Upper lobe of left lung (tissue), 6 donors: Measurements from ENCODE around the gene PTPRD. TPM values are rescaled to one million over a fixed set of nuclear protein-coding genes. Genes with fewer than 3 reads are reported as not detected.

Experiments used
- ATAC-seq, 2 donors: fragments of 200-7000 bp; cut with Tn5 transposase; one replicate each; pipeline ENCODE4 v1.9.1; 2022; ENCODE audit warnings: mild to moderate bottlenecking in 2 of 2, moderate library complexity in 2 of 2; ENCODE audit not compliant: low FRiP score in 2 of 2
- DNase-seq, 2 donors: peaks; one replicate each; pipeline ENCODE4 v3.0.0-alpha.2; 2019 to 2020
- H3K27ac ChIP-seq, 4 donors: fragments of 200-600 bp; sonication (generic); one replicate each; pipeline ENCODE4 v1.5.1; 2016 to 2019
- H3K27me3 ChIP-seq, 4 donors: fragments of 200-600 bp; sonication (generic); one replicate each; pipeline ENCODE4 v1.5.1; 2017 to 2019
- H3K36me3 ChIP-seq, 4 donors: fragments of 200-600 bp; sonication (generic); one replicate each; pipeline ENCODE4 v1.5.1; 2016 to 2019
- H3K4me1 ChIP-seq, 4 donors: fragments of 200-600 bp; sonication (generic); one replicate each; pipeline ENCODE4 v1.5.1; 2018 to 2019
- H3K4me3 ChIP-seq, 4 donors: fragments of 200-600 bp; sonication (generic); one replicate each; pipeline ENCODE4 v1.5.1; 2017 to 2019; ENCODE audit warnings: mild to moderate bottlenecking in 2 of 4, moderate library complexity in 1 of 4
- H3K9me3 ChIP-seq, 4 donors: fragments of 200-600 bp; sonication (generic); one replicate each; pipeline ENCODE4 v1.5.1; 2018 to 2019
- CTCF ChIP-seq, 6 experiments: fragments of 450-650 bp in 4 of 6; fragments of 200-600 bp in 2 of 6; sonication (generic) in 2 of 6; IDR thresholded peaks; one replicate each; pipeline ENCODE4 v1.5.1; 2016 to 2019; ENCODE audit warnings: antibody characterized with exemption in 6 of 6
- EP300 ChIP-seq, 4 donors: sonication (generic); formaldehyde crosslinking; IDR thresholded peaks; one replicate each; pipeline ENCODE4 v1.5.1; 2017; ENCODE audit warnings: antibody characterized with exemption in 4 of 4, control low read depth in 2 of 4
- POLR2A ChIP-seq, 4 donors: fragments of 450-650 bp; IDR thresholded peaks; one replicate each; pipeline ENCODE4 v1.5.1; 2016 to 2017; ENCODE audit warnings: antibody characterized with exemption in 4 of 4, mild to moderate bottlenecking in 2 of 4
- POLR2AphosphoS5 ChIP-seq, 2 donors: sonication (generic); formaldehyde crosslinking; IDR thresholded peaks; one replicate each; pipeline ENCODE4 v1.5.1; 2017; ENCODE audit warnings: antibody characterized with exemption in 2 of 2
- WGBS, 2 donors: methylation state at CpG; one replicate each; pipeline ENCODE4 v1.1.5; 2017 to 2018; 5-methylcytosine and 5-hydroxymethylcytosine counted together
- total RNA-seq, 6 donors: library from RNA; depleted of rRNA in 4 of 6; stranded (reverse); fragments of >200 nt in 4 of 6; gene quantifications; one replicate each; pipeline versions ENCODE4 v1.1.0 to v1.2.1, GENCODE V29; 2016 to 2021
- donor health status: DM: no; HTN: no; CAD: no; lungs with moderate emphysema.
- donor health status: DM: no; HTN: yes; CAD: no; lungs with severe emphysema.

PTPRD gene
- total RNA-seq, 6 donors from 2014 or later = 7.4 to 46.1 (median 14.5) TPM

GRCh38 chr9:8800196-8800595 lies 1812.6 kb downstream of the PTPRD start:
- H3K9me3 ChIP-seq = no peaks in the 10 kb centered on the region
- no peaks in the 10 kb centered on the region for H3K27me3 ChIP-seq
- no peak for TF ChIP-seq POLR2A (IDR thresholded peaks at IDR 0.05)
- no peak for TF ChIP-seq POLR2AphosphoS5 (IDR thresholded peaks at IDR 0.05)
- no peak for TF ChIP-seq EP300 (IDR thresholded peaks at IDR 0.05)
- TF ChIP-seq CTCF (IDR thresholded peaks at IDR 0.05) = no peak
- DNase-seq (no peak), ATAC-seq (no peak)
- H3K4me3 ChIP-seq = no peak overlapping the region
- no peaks in the 10 kb centered on the region for H3K4me1 ChIP-seq
- no peaks in the 10 kb centered on the region for H3K36me3 ChIP-seq
- WGBS, 2 donors = 69 to 75% methylated on average over 3 of the region's 3 CpGs
- H3K27ac ChIP-seq = no peak overlapping the region

- Histone ChIP-seq H3K9me3 (no peaks in the 10 kb centered on the region), H3K27me3 (no peaks in the 10 kb centered on the region), H3K4me1 (no peaks in the 10 kb centered on the region), H3K36me3 (no peaks in the 10 kb centered on the region), H3K27ac (no peak overlapping the region), H3K4me3 (no peak overlapping the region)
- DNase-seq = no peak
- TF ChIP-seq POLR2AphosphoS5 (IDR thresholded peaks at IDR 0.05) (no peak), EP300 (IDR thresholded peaks at IDR 0.05) (no peak), CTCF (IDR thresholded peaks at IDR 0.05) (no peak), POLR2A (IDR thresholded peaks at IDR 0.05) (no peak)
- ATAC-seq = no peak
Measured at GRCh38 chr9:8799615-8800014, 1813.2 kb downstream of the PTPRD start.

GRCh38 chr9:8799206-8799605 lies 1813.6 kb downstream of the PTPRD start:
- Histone ChIP-seq H3K4me1 (no peaks in the 10 kb centered on the region), H3K4me3 (no peak overlapping the region), H3K36me3 (no peaks in the 10 kb centered on the region), H3K27me3 (no peaks in the 10 kb centered on the region), H3K9me3 (no peaks in the 10 kb centered on the region), H3K27ac (no peak overlapping the region)
- ATAC-seq = no peak
- TF ChIP-seq EP300 (IDR thresholded peaks at IDR 0.05) = no peak
- no peak for TF ChIP-seq POLR2AphosphoS5 (IDR thresholded peaks at IDR 0.05)
- no peak for TF ChIP-seq CTCF (IDR thresholded peaks at IDR 0.05)
- DNase-seq = no peak

GRCh38 chr9:8784838-8785237 lies 1828.0 kb downstream of the PTPRD start:
- ATAC-seq (no peak), DNase-seq (no peak)
- no peaks in the 10 kb centered on the region for H3K27me3 ChIP-seq
- H3K4me3 ChIP-seq = no peak overlapping the region
- H3K36me3 ChIP-seq = no peaks in the 10 kb centered on the region
- peak overlapping the region in 3 of 4 donors; percentile 19 to 41 (median 27) for H3K27ac ChIP-seq
- H3K9me3 ChIP-seq = no peaks in the 10 kb centered on the region
- no peaks in the 10 kb centered on the region for H3K4me1 ChIP-seq
- no peak for TF ChIP-seq POLR2AphosphoS5 (IDR thresholded peaks at IDR 0.05)
- no peak for TF ChIP-seq POLR2A (IDR thresholded peaks at IDR 0.05)
- no peak for TF ChIP-seq CTCF (IDR thresholded peaks at IDR 0.05)
- no peak for TF ChIP-seq EP300 (IDR thresholded peaks at IDR 0.05)
- WGBS, 2 donors = 62 to 67% methylated on average over 2 of the region's 2 CpGs

- Histone ChIP-seq H3K36me3 (no peaks in the 10 kb centered on the region), H3K27ac (peak overlapping the region in 3 of 4 donors; percentile 7 to 41 (median 27)), H3K27me3 (no peaks in the 10 kb centered on the region), H3K4me3 (no peak overlapping the region), H3K9me3 (no peaks in the 10 kb centered on the region), H3K4me1 (no peaks in the 10 kb centered on the region)
- 63 to 68% methylated on average over 6 of the region's 6 CpGs for WGBS, 2 donors
- DNase-seq (no peak), ATAC-seq (no peak)
- TF ChIP-seq CTCF (IDR thresholded peaks at IDR 0.05) = no peak
- no peak for TF ChIP-seq POLR2AphosphoS5 (IDR thresholded peaks at IDR 0.05)
- TF ChIP-seq EP300 (IDR thresholded peaks at IDR 0.05) = no peak
- TF ChIP-seq POLR2A (IDR thresholded peaks at IDR 0.05) = no peak
Measured at GRCh38 chr9:8783941-8784340, 1828.9 kb downstream of the PTPRD start.
